ENCODE data around the gene KRTAP4-4.

KRTAP4-4 gene

GRCh38 chr17:41111151-41111885 lies 49.2 kb downstream of the KRTAP4-4 start:
- DNase-seq (ENCODE audit: low spot score) = no peak

Measured in CD4-positive, alpha-beta T cell treated with Interleukin-6 at 100 ng/mL for 8 hours (primary cell).